GM12891 (cell line): ENCODE data around the gene CNR2.

ENCODE experiments used
- PAX5 ChIP-seq: IDR thresholded peaks from 2 replicates; pipeline ENCODE4 v1.6.1; 2011; ENCODE audit warnings: low read length, moderate library complexity, mild to moderate bottlenecking; ENCODE audit not compliant: insufficient read depth, severe bottlenecking
- POLR2A ChIP-seq: IDR thresholded peaks from 2 replicates; pipeline ENCODE4 v1.6.1; 2011; ENCODE audit warnings: low read depth, low read length, control low read depth
- POLR2AphosphoS5 ChIP-seq: IDR thresholded peaks from 2 replicates; pipeline ENCODE4 v1.6.1; 2011; ENCODE audit warnings: low read depth, low read length, control low read depth
- TAF1 ChIP-seq: IDR thresholded peaks from 2 replicates; pipeline ENCODE4 v1.6.1; 2011; ENCODE audit warnings: low read depth, low read length, control low read depth

- no peak for TF ChIP-seq TAF1
- no peak for TF ChIP-seq POLR2A
- TF ChIP-seq POLR2AphosphoS5: no peak
- no peak for TF ChIP-seq PAX5
Measured at GRCh38 chr1:23925279-23925678, 12.1 kb upstream of the CNR2 start.
